HG03175 (cell line): ENCODE results near the gene RNF224.
A peak's percentile ranks its signal among the peaks of the same experiment; 100 is the strongest.

Experiments
- ATAC-seq: cut with Tn5 transposase; IDR thresholded peaks from one replicate; pipeline ENCODE4 v1.9.1; 2021; ENCODE audit warnings: mild to moderate bottlenecking, moderate library complexity; ENCODE audit not compliant: unreplicated experiment

Gene RNF224

DNA sequence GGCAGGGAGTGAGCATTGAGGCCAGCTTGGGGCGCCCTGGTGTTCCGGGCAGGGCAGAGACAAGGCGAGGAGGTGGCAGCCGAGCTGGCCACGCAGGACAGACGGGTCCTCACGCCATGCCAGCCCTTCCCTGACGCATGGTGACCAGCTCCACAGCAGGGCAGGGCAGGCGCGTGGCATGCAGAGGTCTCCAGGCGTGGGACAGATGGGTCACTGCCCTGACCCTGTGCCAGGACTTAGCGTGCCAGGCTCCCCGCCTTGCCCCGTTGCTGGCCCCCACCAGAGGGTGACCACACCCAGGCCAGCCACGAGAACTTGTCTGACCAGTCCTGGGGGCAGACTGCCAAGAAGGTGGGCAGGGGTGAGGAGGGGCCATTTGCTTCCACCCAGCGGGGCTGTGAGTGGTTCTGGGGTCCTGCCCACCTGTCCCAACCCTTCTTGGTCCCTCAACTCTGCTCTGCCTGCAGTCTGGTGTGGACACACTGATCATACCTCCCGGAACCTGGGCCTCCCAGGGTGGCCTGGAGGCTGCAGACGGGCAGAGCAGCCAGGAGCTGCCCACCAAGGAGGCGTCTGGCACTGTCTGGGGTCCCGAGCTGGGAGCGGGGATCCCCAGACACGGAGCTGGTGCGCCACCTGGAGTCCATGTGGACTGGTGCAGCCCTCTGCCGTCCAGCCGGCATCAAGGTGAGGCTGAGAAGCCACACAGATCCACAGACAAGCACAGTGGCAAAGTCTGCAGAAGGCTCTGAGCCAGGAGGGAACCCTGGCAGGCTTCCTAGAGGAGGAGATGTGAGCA is at the start of gene RNF224:
RNF224 (plus strand) TSS at position 449 of the 799 bp plus-strand sequence. CDS start 834 bp downstream, outside the sequence.
- no peak for ATAC-seq

DNA sequence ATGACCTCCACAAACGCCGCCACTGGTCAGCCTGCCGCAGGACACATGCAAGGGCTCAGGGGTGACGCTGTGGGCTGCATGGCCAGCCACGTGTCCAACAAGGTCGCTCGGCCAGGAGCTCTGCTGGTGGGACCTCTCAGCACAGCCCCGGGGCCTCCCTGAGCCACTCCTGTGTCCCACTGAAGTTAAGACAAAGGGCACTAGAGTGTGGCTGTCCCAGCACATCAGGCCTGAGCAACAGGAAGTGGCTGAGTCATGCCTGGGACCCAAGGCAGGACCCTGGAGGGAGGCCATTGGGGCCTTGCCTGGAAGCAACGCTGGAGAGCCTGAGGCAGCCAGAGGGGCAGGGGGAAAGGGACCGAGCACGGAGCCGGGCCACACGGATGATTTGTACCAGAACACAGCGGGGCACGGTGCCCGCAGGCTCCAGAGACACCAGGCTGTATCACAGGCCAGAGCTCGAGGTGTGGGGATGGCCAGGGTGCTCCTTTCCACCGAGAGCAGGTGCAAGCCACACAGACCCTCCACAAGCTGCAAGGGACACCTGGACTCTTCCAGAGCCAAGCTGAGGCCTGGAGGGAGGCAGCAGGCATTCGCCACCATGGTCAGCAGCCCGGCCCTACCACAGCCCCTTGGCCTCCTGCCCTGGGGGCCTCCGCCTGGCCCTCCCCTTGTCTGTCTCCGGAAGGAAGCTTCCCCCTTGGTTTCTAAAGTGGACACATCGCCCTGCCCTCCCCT is 48.9 kb upstream of the RNF224 start:
- ATAC-seq = no peak

DNA sequence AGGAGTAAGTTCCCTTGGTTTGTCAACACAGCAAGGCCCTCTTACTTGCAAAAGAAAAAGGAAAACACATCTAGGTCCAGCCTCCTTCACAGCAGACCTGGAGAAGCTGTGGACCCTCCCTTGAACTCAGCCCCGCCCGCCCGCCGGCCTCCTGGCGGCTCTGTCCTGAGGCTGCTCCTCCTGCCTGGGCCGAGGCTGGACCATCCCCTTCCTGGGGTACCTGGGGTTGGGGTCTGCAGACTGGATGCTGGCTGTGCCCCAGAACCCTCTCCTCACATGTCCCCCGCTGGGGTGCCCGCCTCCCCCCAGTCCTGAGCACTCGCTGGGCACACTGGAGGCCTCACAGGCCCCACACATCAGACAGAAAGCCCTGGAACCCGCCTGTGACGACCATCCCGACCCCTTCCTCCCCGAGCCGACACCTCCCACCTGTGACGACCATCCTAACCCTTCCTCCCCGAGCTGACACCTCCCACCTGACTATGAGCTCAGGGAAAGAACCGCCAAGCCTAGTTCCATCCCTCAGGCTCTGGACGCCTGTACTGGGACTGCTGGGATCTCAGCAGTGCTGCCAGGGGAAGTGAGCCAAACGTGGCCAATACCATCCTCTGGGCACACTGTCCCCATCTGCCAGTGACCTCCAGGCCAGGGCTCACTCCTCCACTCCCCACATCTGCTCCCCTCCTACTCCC is 48.2 kb upstream of the RNF224 start:
- no peak for ATAC-seq

DNA sequence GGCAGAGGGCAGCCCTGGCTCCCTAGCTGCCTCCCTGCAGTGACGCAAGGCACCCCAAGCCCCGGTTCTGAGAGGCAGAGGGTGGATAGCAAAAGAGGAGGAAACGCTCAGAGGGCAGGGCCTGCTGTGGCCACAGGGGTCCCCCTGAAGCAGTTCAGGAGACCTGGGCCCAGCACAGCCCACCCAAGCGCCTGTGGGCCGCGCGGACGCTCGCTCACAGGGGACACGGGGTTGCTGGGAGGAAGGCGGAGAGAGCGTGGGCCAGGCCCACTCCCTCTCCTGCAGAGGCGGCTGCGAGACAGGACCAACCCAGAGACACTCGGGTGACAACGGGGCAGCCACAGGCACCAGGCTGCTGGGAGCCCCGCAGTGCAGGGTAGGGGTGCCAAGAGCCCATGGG is 47.5 kb upstream of the RNF224 start:
- no peak for ATAC-seq

DNA sequence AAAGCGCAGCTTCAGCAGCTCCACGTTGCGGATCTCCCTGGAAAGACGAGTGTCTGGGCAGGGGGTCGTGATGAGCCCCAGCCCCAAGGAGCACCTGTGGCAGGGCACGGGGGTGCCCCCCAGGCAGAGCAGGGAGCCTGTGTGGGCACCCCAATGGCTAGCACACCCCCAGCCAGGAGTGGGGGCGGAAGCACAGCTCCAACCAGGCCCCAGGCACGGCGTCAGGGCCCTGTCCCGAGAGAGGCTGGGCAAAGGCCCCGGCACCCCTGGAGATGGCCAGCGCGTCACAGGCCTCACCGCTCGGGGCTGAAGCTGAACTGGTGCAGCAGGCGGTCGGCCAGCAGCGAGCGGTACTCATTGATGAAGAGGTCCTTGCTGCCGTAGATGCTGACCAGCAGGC is 46.8 kb upstream of the RNF224 start:
- no peak for ATAC-seq

- no peak for ATAC-seq
Measured at GRCh38 chr9:137181680-137182079, 45.6 kb upstream of the RNF224 start.

GRCh38 chr9:137182836-137183235 is 44.5 kb upstream of the RNF224 start:
- no peak for ATAC-seq

DNA sequence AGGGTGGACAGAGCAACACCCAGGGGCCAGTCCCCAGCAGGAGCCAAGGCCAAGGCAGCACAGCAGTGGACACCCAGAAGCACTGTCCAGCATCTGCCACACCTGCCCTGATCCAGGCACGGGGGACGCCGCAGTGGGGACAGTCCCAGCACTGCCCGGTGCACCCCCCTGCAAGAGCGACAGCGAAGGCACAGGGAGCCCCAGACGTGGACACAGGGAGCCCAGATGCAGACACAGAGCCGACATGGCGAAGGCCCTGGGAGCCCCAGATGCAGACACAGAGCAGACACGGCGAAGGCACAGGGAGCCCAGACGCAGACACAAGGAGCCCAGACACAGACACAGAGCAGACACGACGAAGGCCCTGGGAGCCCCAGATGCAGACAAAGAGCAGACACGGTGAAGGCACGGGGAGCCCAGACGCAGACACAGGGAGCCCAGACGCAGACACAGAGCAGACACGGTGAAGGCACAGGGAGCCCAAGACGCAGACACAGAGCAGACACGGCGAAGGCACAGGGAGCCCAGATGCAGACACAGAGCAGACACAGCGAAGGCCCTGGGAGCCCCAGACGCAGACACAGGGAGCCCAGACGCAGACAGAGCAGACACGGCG is 43.2 kb upstream of the RNF224 start:
- ATAC-seq = no peak

DNA sequence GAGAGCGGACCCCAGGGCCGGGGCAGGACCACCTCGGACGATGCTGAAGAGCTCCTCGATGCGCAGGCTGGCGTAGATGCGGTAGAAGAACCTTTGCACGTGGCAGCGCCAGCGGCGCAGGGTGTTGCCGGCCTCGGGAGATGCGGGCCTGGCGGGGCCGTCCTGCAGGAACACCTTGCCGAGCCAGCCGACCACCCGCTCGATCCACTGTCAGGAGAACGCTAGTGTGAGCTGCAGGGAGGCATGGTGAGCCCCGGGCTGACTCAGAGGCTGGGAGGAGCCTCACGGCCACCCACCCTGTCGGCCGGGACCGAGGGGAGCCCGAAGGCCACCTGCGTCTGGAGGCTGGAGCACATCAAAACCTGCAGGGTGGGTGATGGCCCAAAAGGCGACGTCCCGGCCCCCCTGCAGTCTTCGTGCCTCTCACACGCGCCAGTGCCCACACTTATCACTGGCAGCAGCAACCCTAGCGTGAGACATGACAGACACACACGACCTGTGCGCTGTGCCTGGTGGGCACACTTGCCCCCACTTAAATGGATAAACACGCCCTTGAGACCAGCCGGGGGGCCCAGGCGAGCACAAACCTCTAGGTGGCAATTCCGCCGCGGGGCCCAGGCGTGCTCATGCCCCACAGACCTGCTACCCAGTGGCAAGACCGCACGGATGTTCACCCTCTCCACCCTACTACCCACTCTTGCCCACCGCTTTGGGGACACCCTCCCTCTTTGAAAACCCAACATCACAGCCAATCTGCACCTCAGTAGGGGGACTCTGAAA is 42.2 kb upstream of the RNF224 start:
- no peak for ATAC-seq

GRCh38 chr9:137185921-137186320 is 41.4 kb upstream of the RNF224 start:
- ATAC-seq = no peak

GRCh38 chr9:137186385-137186784 is 40.9 kb upstream of the RNF224 start:
- ATAC-seq = no peak

GRCh38 chr9:137187386-137187785 is 39.9 kb upstream of the RNF224 start:
- ATAC-seq = no peak

GRCh38 chr9:137188086-137188489 is 39.2 kb upstream of the RNF224 start:
- no peak for ATAC-seq

- ATAC-seq = peak; percentile 84
Measured at GRCh38 chr9:137188490-137189296, 38.6 kb upstream of the RNF224 start, which contains the start of the genes ANAPC2 and SSNA1. Gene ANAPC2, minus strand, starts transcription at chr9:137188560. Its CDS starts 28 bp downstream, at chr9:137188532. Gene SSNA1, plus strand, starts transcription at chr9:137188676. Its CDS starts 51 bp downstream, at chr9:137188727.

GRCh38 chr9:137189297-137190295 is 37.7 kb upstream of the RNF224 start:
- no peak for ATAC-seq

DNA sequence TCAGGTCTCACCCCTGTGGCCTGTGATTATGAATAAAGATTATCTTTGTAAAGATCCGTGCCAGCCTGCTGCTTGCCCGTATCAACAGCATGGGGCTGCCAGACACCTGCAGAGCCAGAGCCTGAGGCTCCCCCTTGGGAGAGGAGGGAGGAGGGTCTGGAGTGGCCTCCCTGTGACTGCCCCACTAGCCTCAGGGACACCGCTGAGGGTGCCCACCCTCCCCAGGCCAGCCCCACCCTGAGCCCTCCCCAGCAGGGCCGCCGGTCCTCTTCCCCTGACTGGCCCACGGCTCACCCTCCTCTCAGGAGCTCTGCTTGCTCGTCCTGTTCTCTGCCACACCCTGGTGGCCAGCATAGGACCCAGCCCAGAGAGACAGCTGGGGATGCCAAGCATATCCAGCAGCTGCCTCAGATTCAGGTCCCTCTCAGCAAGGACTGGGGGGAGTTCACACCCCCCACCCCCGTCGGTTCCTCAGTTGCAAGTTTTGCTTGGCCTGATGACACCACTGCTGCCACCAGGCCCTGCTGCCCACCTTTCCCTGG is 36.9 kb upstream of the RNF224 start:
- no peak for ATAC-seq

DNA sequence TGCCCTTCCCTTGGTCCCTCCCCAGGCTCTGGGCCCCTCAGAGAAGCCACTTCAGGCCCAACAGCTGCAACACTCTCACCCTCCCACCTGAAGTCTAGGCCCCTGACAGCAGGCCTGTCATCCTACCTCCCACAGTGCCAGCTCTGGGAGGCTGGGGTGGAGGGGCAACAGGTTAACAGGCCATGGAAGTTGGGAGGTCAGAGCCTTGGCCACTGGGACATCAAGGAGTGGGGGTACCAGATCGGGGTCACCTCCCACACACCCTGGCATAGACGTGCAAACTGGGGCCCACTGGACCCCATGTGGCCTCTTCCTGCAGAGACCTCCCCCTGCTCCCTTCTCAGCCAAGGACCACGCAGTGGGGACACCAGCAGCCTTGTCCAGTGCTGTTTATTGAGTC is 36.1 kb upstream of the RNF224 start:
- ATAC-seq = no peak
